ENCODE data around the gene LRMDA. TPM values are rescaled to one million over a fixed set of nuclear protein-coding genes. Genes with fewer than 3 reads are reported as not detected.

The LRMDA gene
- total RNA-seq, 2 donors from 2014 or later: 12.2 to 25.4 TPM

GRCh38 chr10:75717126-75717916, 285.9 kb downstream of the LRMDA start:
- WGBS, 2 donors: 89 to 95% methylated on average over 10 of the region's 10 CpGs
- Histone ChIP-seq H3K27ac (no peak overlapping the region), H3K27me3 (no peaks in the 10 kb centered on the region), H3K4me3 (no peak overlapping the region), H3K9me3 (no peaks in the 10 kb centered on the region), H3K4me1 (peaks cover 9% of the 10 kb centered on the region), H3K36me3 (replicated peaks in 1 of 2; ENCODE audit: insufficient read depth in 1 of 2, low read depth in 2 of 2) (no peaks in the 10 kb centered on the region)
- intact Hi-C loops (cut with DNase I): no loop called here
- DNase-seq (no peak), ATAC-seq (no peak)
- TF ChIP-seq, protein P1, sequence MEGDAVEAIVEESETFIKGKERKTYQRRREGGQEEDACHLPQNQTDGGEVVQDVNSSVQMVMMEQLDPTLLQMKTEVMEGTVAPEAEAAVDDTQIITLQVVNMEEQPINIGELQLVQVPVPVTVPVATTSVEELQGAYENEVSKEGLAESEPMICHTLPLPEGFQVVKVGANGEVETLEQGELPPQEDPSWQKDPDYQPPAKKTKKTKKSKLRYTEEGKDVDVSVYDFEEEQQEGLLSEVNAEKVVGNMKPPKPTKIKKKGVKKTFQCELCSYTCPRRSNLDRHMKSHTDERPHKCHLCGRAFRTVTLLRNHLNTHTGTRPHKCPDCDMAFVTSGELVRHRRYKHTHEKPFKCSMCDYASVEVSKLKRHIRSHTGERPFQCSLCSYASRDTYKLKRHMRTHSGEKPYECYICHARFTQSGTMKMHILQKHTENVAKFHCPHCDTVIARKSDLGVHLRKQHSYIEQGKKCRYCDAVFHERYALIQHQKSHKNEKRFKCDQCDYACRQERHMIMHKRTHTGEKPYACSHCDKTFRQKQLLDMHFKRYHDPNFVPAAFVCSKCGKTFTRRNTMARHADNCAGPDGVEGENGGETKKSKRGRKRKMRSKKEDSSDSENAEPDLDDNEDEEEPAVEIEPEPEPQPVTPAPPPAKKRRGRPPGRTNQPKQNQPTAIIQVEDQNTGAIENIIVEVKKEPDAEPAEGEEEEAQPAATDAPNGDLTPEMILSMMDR (IDR thresholded peaks at IDR 0.05): peak in 3 of 7 experiments; percentile 7 to 31 (median 18)
- TF ChIP-seq POLR2A (IDR thresholded peaks at IDR 0.05): no peak

DNA sequence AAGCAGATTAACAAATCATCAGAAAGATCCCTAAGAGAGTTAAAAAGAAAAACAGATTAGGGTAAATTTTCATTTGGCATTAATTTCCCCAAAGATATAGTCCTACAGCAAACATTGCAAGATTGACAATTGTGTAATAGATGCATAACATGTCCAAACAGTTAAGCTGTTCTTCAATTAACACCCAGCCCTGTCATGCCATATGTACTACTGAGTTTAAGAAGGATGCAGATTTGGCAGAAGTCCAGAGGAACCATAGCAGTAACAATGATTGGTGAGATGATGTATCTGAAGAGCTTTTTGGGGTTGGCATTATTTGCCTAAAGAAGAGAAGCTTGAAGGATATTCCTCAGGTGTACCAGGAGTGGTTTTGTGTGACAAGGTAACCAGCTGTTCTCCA, 287.6 kb downstream of the LRMDA start:
- intact Hi-C loops (cut with DNase I): no loop called here
- Histone ChIP-seq H3K4me1 (peaks cover 13% of the 10 kb centered on the region), H3K36me3 (replicated peaks in 1 of 2; ENCODE audit: insufficient read depth in 1 of 2, low read depth in 2 of 2) (no peaks in the 10 kb centered on the region), H3K27ac (no peak overlapping the region), H3K27me3 (no peaks in the 10 kb centered on the region), H3K9me3 (no peaks in the 10 kb centered on the region), H3K4me3 (no peak overlapping the region)
- DNase-seq (no peak), ATAC-seq (no peak)
- TF ChIP-seq, protein P1 (IDR thresholded peaks at IDR 0.05): no peak
- no peak for TF ChIP-seq POLR2A (IDR thresholded peaks at IDR 0.05)

DNA sequence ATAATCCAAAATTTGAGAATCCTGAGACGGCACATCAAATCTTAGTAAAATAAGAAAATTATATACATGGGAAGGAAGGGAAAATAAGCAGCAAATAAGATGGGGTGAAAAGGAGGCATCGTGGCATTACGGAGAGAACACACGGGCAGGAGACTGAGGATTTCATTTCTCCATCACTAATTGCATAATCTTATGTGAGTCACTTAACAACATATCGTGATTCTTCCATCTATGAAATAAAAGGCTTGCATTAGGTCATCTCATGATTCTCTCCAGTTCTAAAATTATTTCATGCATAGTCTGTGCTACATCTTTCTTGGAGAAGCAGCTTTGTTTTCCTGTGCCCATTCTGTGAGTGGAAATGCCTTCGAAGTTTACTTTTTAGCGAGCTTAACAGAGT, 288.7 kb downstream of the LRMDA start:
- DNase-seq: no peak
- Histone ChIP-seq H3K27me3 (no peaks in the 10 kb centered on the region), H3K9me3 (no peaks in the 10 kb centered on the region), H3K27ac (no peak overlapping the region), H3K4me3 (no peak overlapping the region), H3K36me3 (replicated peaks in 1 of 2; ENCODE audit: insufficient read depth in 1 of 2, low read depth in 2 of 2) (no peaks in the 10 kb centered on the region), H3K4me1 (peaks cover 12% of the 10 kb centered on the region)
- ATAC-seq: no peak
- intact Hi-C loops (cut with DNase I): no loop called here
- TF ChIP-seq POLR2A (IDR thresholded peaks at IDR 0.05): no peak
- TF ChIP-seq, protein P1 (IDR thresholded peaks at IDR 0.05): no peak
- WGBS, 2 donors: 92 to 95% methylated on average over 7 of the region's 7 CpGs

DNA sequence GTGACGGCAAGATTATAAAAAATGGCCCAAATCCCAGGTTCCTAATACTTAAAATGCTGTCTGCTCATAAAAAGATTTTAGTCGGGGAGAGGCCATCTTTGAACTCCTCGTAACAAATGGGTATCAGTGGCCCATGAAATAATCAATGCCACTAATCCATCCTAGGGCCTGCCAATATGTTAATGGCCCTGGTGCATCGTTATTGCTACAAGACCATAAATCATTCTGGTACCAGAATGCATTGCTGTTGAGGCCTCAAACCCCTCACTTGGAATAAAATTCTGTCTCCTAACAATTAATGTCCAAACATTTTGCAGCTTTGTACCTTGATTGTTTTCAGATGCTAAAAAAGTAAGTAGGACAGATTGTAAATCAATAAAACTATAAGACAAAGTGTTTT, 290.6 kb downstream of the LRMDA start:
- H3K4me3 ChIP-seq: no peak overlapping the region
- TF ChIP-seq POLR2A (IDR thresholded peaks at IDR 0.05): no peak
- TF ChIP-seq, protein P1 (IDR thresholded peaks at IDR 0.05): no peak
- no peaks in the 10 kb centered on the region for H3K9me3 ChIP-seq
- 72 to 91% methylated on average over 4 of the region's 4 CpGs for WGBS, 2 donors
- no peaks in the 10 kb centered on the region for H3K36me3 ChIP-seq (replicated peaks in 1 of 2; ENCODE audit: insufficient read depth in 1 of 2, low read depth in 2 of 2)
- peaks cover 22% of the 10 kb centered on the region for H3K4me1 ChIP-seq
- DNase-seq (no peak), ATAC-seq (no peak)
- H3K27me3 ChIP-seq: no peaks in the 10 kb centered on the region
- H3K27ac ChIP-seq: no peak overlapping the region
- intact Hi-C loops (cut with DNase I): no loop called here

DNA sequence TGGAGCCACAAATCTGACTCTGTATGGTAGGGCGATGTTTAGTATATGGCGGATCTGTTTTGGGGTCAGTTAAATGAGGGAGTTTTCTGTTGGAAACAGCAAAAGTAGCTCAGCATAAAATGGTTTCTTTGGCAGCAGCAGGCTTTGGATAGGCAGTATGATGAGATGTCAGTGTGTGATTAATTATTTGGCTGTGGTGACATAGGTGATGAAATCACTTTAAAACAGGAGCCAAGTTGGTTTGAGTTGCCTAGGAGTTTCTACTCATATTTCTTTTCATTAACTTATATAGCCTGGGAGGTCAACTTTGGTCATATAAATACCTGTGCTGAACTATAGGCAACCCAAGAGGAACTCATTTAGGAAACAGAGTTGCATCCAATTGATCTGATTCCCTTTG, 291.2 kb downstream of the LRMDA start:
- WGBS, 2 donors: 100% methylated on average over 2 of the region's 2 CpGs
- intact Hi-C loops (cut with DNase I): no loop called here
- DNase-seq (peak in 1 of 4 donors; percentile 13), ATAC-seq (peak; percentile 77)
- no peaks in the 10 kb centered on the region for H3K36me3 ChIP-seq (replicated peaks in 1 of 2; ENCODE audit: insufficient read depth in 1 of 2, low read depth in 2 of 2)
- no peak overlapping the region for H3K4me3 ChIP-seq
- H3K9me3 ChIP-seq: no peaks in the 10 kb centered on the region
- TF ChIP-seq, protein P1 (IDR thresholded peaks at IDR 0.05): no peak
- TF ChIP-seq POLR2A (IDR thresholded peaks at IDR 0.05): no peak
- no peaks in the 10 kb centered on the region for H3K27me3 ChIP-seq
- no peak overlapping the region for H3K27ac ChIP-seq
- peaks cover 25% of the 10 kb centered on the region for H3K4me1 ChIP-seq

All from body of pancreas (tissue), 4 donors.